Kidney (tissue), 14 donors: ENCODE measurements around the gene RFESD. TPM values are rescaled to one million over a fixed set of nuclear protein-coding genes. Genes with fewer than 3 reads are reported as not detected.

Source experiments
- DNase-seq, 5 donors: peaks; one replicate each; pipeline ENCODE4 v3.0.0-alpha.2; 2013 to 2020
- FAIRE-seq: peaks from 2 replicates; lab custom pipeline; 2012; peaks lifted over from hg19 to GRCh38; lab: Jason Lieb, UNC
- H3K27ac ChIP-seq, 2 donors: one replicate each; pipeline ENCODE4 v1.7.0; 2013; ENCODE audit warnings: low read depth in 2 of 2, low read length in 2 of 2, inconsistent platforms in 1 of 2
- H3K27me3 ChIP-seq: one replicate; pipeline ENCODE4 v1.7.1; 2013; ENCODE audit warnings: low read length, inconsistent platforms; ENCODE audit not compliant: control insufficient read depth, insufficient read depth
- H3K36me3 ChIP-seq, 3 donors: one replicate each; pipeline versions ENCODE4 v1.7.0 to v1.7.1; 2013; ENCODE audit warnings: low read length in 3 of 3, control low read depth in 1 of 3, inconsistent platforms in 1 of 3; ENCODE audit not compliant: insufficient read depth in 3 of 3, control insufficient read depth in 2 of 3
- H3K4me1 ChIP-seq, 3 donors: one replicate each; pipeline versions ENCODE4 v1.7.0 to v1.7.1; 2013; ENCODE audit warnings: low read length in 3 of 3, inconsistent platforms in 1 of 3, low read depth in 1 of 3; ENCODE audit not compliant: control insufficient read depth in 2 of 3, insufficient read depth in 2 of 3
- H3K4me3 ChIP-seq, 3 donors: one replicate each; pipeline versions ENCODE4 v1.7.0 to v1.8.1; 2013; ENCODE audit warnings: low read length in 3 of 3, control low read depth in 1 of 3, inconsistent platforms in 1 of 3
- H3K9ac ChIP-seq, 3 donors: one replicate each; pipeline versions ENCODE4 v1.7.0 to v1.7.1; 2013; ENCODE audit warnings: low read length in 3 of 3, control low read depth in 1 of 3, inconsistent platforms in 1 of 3
- H3K9me3 ChIP-seq, 3 donors: one replicate each; pipeline versions ENCODE4 v1.7.0 to v1.7.1; 2013; ENCODE audit warnings: low read length in 3 of 3, control low read depth in 1 of 3, inconsistent platforms in 1 of 3; ENCODE audit not compliant: control insufficient read depth in 2 of 3, insufficient read depth in 1 of 3
- CTCF ChIP-seq: IDR thresholded peaks from 3 replicates; pipeline ENCODE4 v1.5.1; 2012; ENCODE audit warnings: mild to moderate bottlenecking, moderate library complexity, borderline replicate concordance; ENCODE audit not compliant: insufficient read depth; ENCODE audit errors: extremely low read depth
- intact Hi-C: fragments of 100-400 bp; cut with DNase I; formaldehyde crosslinking; loops from one replicate; pipeline ENCODE4 v1.11.1; 2022
- polyA plus RNA-seq: library from polyadenylated mRNA; stranded (reverse); fragments of 350-450 nt; fragmentation: Illumina TruSeq; extraction: RNeasy Lipid Tissue Mini Kit (QIAGEN cat#74804); gene quantifications from one replicate; pipeline ENCODE4 v1.2.3, GENCODE V29; 2014; ENCODE audit warnings: low read depth, low replicate concordance; ENCODE audit not compliant: insufficient read depth
- total RNA-seq: library from RNA; stranded (reverse); fragmentation: NEBNext Ultra II Directional; extraction: Animal tissue kit (Norgen Biotek cat#: 25700); gene quantifications from one replicate; pipeline ENCODE4 v1.2.1, GENCODE V29; 2021
- donor health status: control.
- donor health status: control.
- donor health status: control.
- donor health status: control.
- donor health status: control.
- donor health status: DM: yes; HTN: yes; CAD: no.
- donor health status: Normal renal cell carcinoma (clear cell type).

RFESD gene
- total and polyA plus RNA-seq, 2 donors from 2014 or later: 2.6 to 4.0 TPM

DNA sequence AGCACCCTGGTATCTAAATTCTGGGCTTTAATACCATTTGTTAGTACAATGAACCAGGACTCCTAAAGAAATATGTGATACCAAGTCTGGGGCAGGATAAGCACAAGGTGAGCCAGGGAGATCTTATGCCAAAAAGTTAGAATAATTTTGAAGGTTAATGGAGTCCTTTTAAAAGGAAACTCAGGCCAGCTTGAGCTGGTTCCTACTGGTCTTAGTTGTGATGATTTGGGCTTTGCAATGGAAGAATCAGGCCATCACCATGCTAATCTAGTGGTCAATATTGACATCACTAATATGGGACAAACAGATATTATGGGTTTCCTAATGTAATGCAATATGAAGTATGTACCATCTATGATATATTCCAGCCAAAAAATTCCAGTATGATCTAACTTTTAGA is 43.8 kb downstream of the RFESD start:
- Histone ChIP-seq H3K36me3 (no peaks in the 10 kb centered on the region), H3K27ac (no peak overlapping the region), H3K9me3 (peaks cover 0 to 1% (median 0%) of the 10 kb centered on the region in 3 donors), H3K27me3 (no peaks in the 10 kb centered on the region), H3K4me3 (no peak overlapping the region), H3K9ac (no peak overlapping the region), H3K4me1 (no peaks in the 10 kb centered on the region)
- FAIRE-seq (no peak), DNase-seq (no peak)
- intact Hi-C loops: no loop called here
- TF ChIP-seq CTCF: no peak

GRCh38 chr5:95697781-95698681 is 51.5 kb downstream of the RFESD start:
- no peak for TF ChIP-seq CTCF
- H3K4me3 ChIP-seq: no peak overlapping the region
- H3K27me3 ChIP-seq: no peaks in the 10 kb centered on the region
- DNase-seq (peak in 2 of 5 donors; percentile 62 to 72), FAIRE-seq (no peak)
- H3K36me3 ChIP-seq: no peaks in the 10 kb centered on the region
- H3K4me1 ChIP-seq: peaks cover 0 to 8% (median 3%) of the 10 kb centered on the region in 3 donors
- no peak overlapping the region for H3K9ac ChIP-seq
- peak overlapping the region; percentile 40 to 68 for H3K27ac ChIP-seq
- H3K9me3 ChIP-seq: no peaks in the 10 kb centered on the region
- intact Hi-C loops: no loop called here

- TF ChIP-seq CTCF: no peak
- no peak for FAIRE-seq
Measured at GRCh38 chr5:95699337-95699736, 52.8 kb downstream of the RFESD start.

More at GRCh38 chr5:95699337-95699736, 52.8 kb downstream of the RFESD start:
- Histone ChIP-seq H3K27me3 (no peaks in the 10 kb centered on the region), H3K9ac (no peak overlapping the region), H3K4me1 (peaks cover 0 to 8% (median 3%) of the 10 kb centered on the region in 3 donors), H3K4me3 (no peak overlapping the region), H3K9me3 (no peaks in the 10 kb centered on the region), H3K36me3 (no peaks in the 10 kb centered on the region), H3K27ac (no peak overlapping the region)
- no peak for DNase-seq
- intact Hi-C loops: no loop called here
